ENCODE results near the gene TRMT44. TPM values are rescaled to one million over a fixed set of nuclear protein-coding genes. Genes with fewer than 3 reads are reported as not detected.

TRMT44 gene
- total RNA-seq, 6 donors from 2014 or later, result 22.8 to 81.7 (median 30.2) TPM

GRCh38 chr4:8469550-8469949 lies 29.0 kb downstream of the TRMT44 start:
- Histone ChIP-seq H3K27me3 (no peaks in the 10 kb centered on the region), H3K4me3 (no peak overlapping the region), H3K27ac (no peak overlapping the region), H3K9me3 (no peaks in the 10 kb centered on the region), H3K4me1 (peaks cover 5 to 12% (median 11%) of the 10 kb centered on the region in 4 donors), H3K36me3 (peaks cover 3 to 61% (median 40%) of the 10 kb centered on the region in 4 donors)
- TF ChIP-seq CTCF (IDR thresholded peaks at IDR 0.05) (no peak), EP300 (IDR thresholded peaks at IDR 0.05) (no peak), POLR2A (IDR thresholded peaks at IDR 0.05) (no peak), POLR2AphosphoS5 (IDR thresholded peaks at IDR 0.05) (no peak)
- 91 to 94% methylated on average over 7 to 14 of the region's 14 CpGs for WGBS, 2 donors
- DNase-seq (peak in 1 of 2 donors; percentile 57), ATAC-seq (ENCODE audit: low FRiP score in 2 of 2) (no peak)

GRCh38 chr4:8470451-8471024 lies 30.0 kb downstream of the TRMT44 start:
- 91 to 96% methylated on average over 11 to 14 of the region's 14 CpGs for WGBS, 2 donors
- Histone ChIP-seq H3K27me3 (no peaks in the 10 kb centered on the region), H3K4me1 (peaks cover 5 to 12% (median 11%) of the 10 kb centered on the region in 4 donors), H3K36me3 (peaks cover 0 to 58% (median 36%) of the 10 kb centered on the region in 4 donors), H3K27ac (no peak overlapping the region), H3K4me3 (no peak overlapping the region), H3K9me3 (no peaks in the 10 kb centered on the region)
- TF ChIP-seq CTCF (IDR thresholded peaks at IDR 0.05), result no peak
- TF ChIP-seq POLR2AphosphoS5 (IDR thresholded peaks at IDR 0.05), result no peak
- no peak for TF ChIP-seq EP300 (IDR thresholded peaks at IDR 0.05)
- TF ChIP-seq POLR2A (IDR thresholded peaks at IDR 0.05), result no peak
- ATAC-seq (ENCODE audit: low FRiP score in 2 of 2) (no peak), DNase-seq (peak in 1 of 2 donors; percentile 66)

GRCh38 chr4:8471211-8471875 lies 30.8 kb downstream of the TRMT44 start:
- no peaks in the 10 kb centered on the region for H3K9me3 ChIP-seq
- ATAC-seq (ENCODE audit: low FRiP score in 2 of 2) (no peak), DNase-seq (peak in 1 of 2 donors; percentile 68)
- H3K4me1 ChIP-seq, result peaks cover 5 to 12% (median 11%) of the 10 kb centered on the region in 4 donors
- no peak overlapping the region for H3K27ac ChIP-seq
- no peak overlapping the region for H3K4me3 ChIP-seq
- TF ChIP-seq CTCF (IDR thresholded peaks at IDR 0.05), result no peak
- no peak for TF ChIP-seq POLR2A (IDR thresholded peaks at IDR 0.05)
- TF ChIP-seq EP300 (IDR thresholded peaks at IDR 0.05), result no peak
- TF ChIP-seq POLR2AphosphoS5 (IDR thresholded peaks at IDR 0.05), result no peak
- H3K27me3 ChIP-seq, result no peaks in the 10 kb centered on the region
- WGBS, 2 donors, result 90 to 95% methylated on average over 21 to 24 of the region's 24 CpGs
- peaks cover 0 to 58% (median 32%) of the 10 kb centered on the region in 4 donors for H3K36me3 ChIP-seq

GRCh38 chr4:8472158-8472688 lies 31.6 kb downstream of the TRMT44 start:
- Histone ChIP-seq H3K4me3 (no peak overlapping the region), H3K9me3 (no peaks in the 10 kb centered on the region), H3K27ac (peak overlapping the region in 3 of 4 donors; percentile 50 to 73 (median 73)), H3K36me3 (peaks cover 0 to 58% (median 33%) of the 10 kb centered on the region in 4 donors), H3K27me3 (no peaks in the 10 kb centered on the region), H3K4me1 (peaks cover 5 to 12% (median 11%) of the 10 kb centered on the region in 4 donors)
- ATAC-seq (ENCODE audit: low FRiP score in 2 of 2) (no peak), DNase-seq (no peak)
- WGBS, 2 donors, result 82 to 87% methylated on average over 8 of the region's 8 CpGs
- TF ChIP-seq EP300 (IDR thresholded peaks at IDR 0.05) (no peak), POLR2A (IDR thresholded peaks at IDR 0.05) (no peak), CTCF (IDR thresholded peaks at IDR 0.05) (no peak), POLR2AphosphoS5 (IDR thresholded peaks at IDR 0.05) (no peak)
